ENCODE data around the gene PRPSAP1. TPM values are rescaled to one million over a fixed set of nuclear protein-coding genes. Genes with fewer than 3 reads are reported as not detected.
"Not testable (repeated sequence)": the region's sequence is repeated elsewhere in the genome, so short reads cannot be mapped to it uniquely, and the experiment has no call there.

PRPSAP1 gene
- total RNA-seq, 4 donors from 2014 or later: 10.2 to 23.4 (median 15.9) TPM

GRCh38 chr17:76312735-76313134 is 41.0 kb downstream of the PRPSAP1 start:
- intact Hi-C loops (cut with DNase I; ENCODE audit: low total_unique reads): no loop called here
- no peak for TF ChIP-seq CTCF (IDR thresholded peaks at IDR 0.05 in 4 of 5, conservative IDR thresholded peaks at IDR 0.05 in 1 of 5)
- no peak for TF ChIP-seq POLR2A (IDR thresholded peaks at IDR 0.05)
- ATAC-seq (no peak), DNase-seq (no peak)
- Histone ChIP-seq H3K27me3 (no peaks in the 10 kb centered on the region), H3K4me1 (no peaks in the 10 kb centered on the region), H3K9me3 (no peaks in the 10 kb centered on the region), H3K4me3 (no peak overlapping the region), H3K36me3 (peaks cover 0 to 36% of the 10 kb centered on the region in 2 donors), H3K27ac (no peak overlapping the region)
- in situ Hi-C loops (cut with MboI; ENCODE audit: low sequenced_read_pairs in 4 of 4): no loop called here

GRCh38 chr17:76309461-76309860 is 44.3 kb downstream of the PRPSAP1 start:
- Histone ChIP-seq H3K27ac (no peak overlapping the region), H3K4me1 (no peaks in the 10 kb centered on the region), H3K9me3 (no peaks in the 10 kb centered on the region), H3K36me3 (peaks cover 0 to 33% of the 10 kb centered on the region in 2 donors), H3K4me3 (no peak overlapping the region), H3K27me3 (no peaks in the 10 kb centered on the region)
- DNase-seq (no peak), ATAC-seq (no peak)
- in situ Hi-C loops (cut with MboI; ENCODE audit: low sequenced_read_pairs in 4 of 4): no loop called here
- TF ChIP-seq POLR2A (IDR thresholded peaks at IDR 0.05) (no peak), CTCF (IDR thresholded peaks at IDR 0.05 in 4 of 5, conservative IDR thresholded peaks at IDR 0.05 in 1 of 5) (no peak)
- intact Hi-C loops (cut with DNase I; ENCODE audit: low total_unique reads): loop anchor here (5.0 kb wide), 1 partner anchor 78 kb away; no protein-coding TSS in a partner anchor

- ATAC-seq (no peak), DNase-seq (no peak)
- no peaks in the 10 kb centered on the region for H3K9me3 ChIP-seq
- intact Hi-C loops (cut with DNase I; ENCODE audit: low total_unique reads): loop anchor here (5.0 kb wide), 1 partner anchor 79 kb away; no protein-coding TSS in a partner anchor
- no peaks in the 10 kb centered on the region for H3K27me3 ChIP-seq
- TF ChIP-seq POLR2A (IDR thresholded peaks at IDR 0.05): no peak
- TF ChIP-seq CTCF (IDR thresholded peaks at IDR 0.05 in 4 of 5, conservative IDR thresholded peaks at IDR 0.05 in 1 of 5): no peak
- H3K4me1 ChIP-seq: no peaks in the 10 kb centered on the region
- no peak within 1 kb of the TSS for H3K4me3 ChIP-seq
- H3K36me3 ChIP-seq: peaks cover 0 to 26% of the 10 kb centered on the region in 2 donors
- in situ Hi-C loops (cut with MboI; ENCODE audit: low sequenced_read_pairs in 4 of 4): no loop called here
- no peak within 1 kb of the TSS for H3K27ac ChIP-seq
These were observed 45.8 kb downstream of the PRPSAP1 start, which contains the start of gene QRICH2 for GRCh38 chr17:76307966-76308338. Gene QRICH2 (minus strand): TSS chr17:76308276. CDS start chr17:76307998, 278 bp downstream.

GRCh38 chr17:76307299-76307965 is 46.3 kb downstream of the PRPSAP1 start:
- TF ChIP-seq CTCF (IDR thresholded peaks at IDR 0.05 in 4 of 5, conservative IDR thresholded peaks at IDR 0.05 in 1 of 5) (no peak), POLR2A (IDR thresholded peaks at IDR 0.05) (no peak)
- ATAC-seq (no peak), DNase-seq (no peak)
- no peak overlapping the region for H3K4me3 ChIP-seq
- in situ Hi-C loops (cut with MboI; ENCODE audit: low sequenced_read_pairs in 4 of 4): no loop called here
- peaks cover 0 to 21% of the 10 kb centered on the region in 2 donors for H3K36me3 ChIP-seq
- intact Hi-C loops (cut with DNase I; ENCODE audit: low total_unique reads): loop anchor here (5.0 kb wide), 1 partner anchor 80 kb away; no protein-coding TSS in a partner anchor
- no peak overlapping the region for H3K27ac ChIP-seq
- H3K4me1 ChIP-seq: no peaks in the 10 kb centered on the region
- H3K27me3 ChIP-seq: no peaks in the 10 kb centered on the region
- H3K9me3 ChIP-seq: no peaks in the 10 kb centered on the region

GRCh38 chr17:76305135-76305454 is 48.6 kb downstream of the PRPSAP1 start:
- intact Hi-C loops (cut with DNase I; ENCODE audit: low total_unique reads): loop anchor here (5.0 kb wide), 1 partner anchor 82 kb away; no protein-coding TSS in a partner anchor
- H3K36me3 ChIP-seq; H3K9me3 ChIP-seq; H3K27me3 ChIP-seq; H3K27ac ChIP-seq; H3K4me3 ChIP-seq; DNase-seq; ATAC-seq; in situ Hi-C loops (cut with MboI; ENCODE audit: low sequenced_read_pairs in 4 of 4); H3K4me1 ChIP-seq: not testable (repeated sequence)
